Measurements from ENCODE around the gene THRA. TPM values are rescaled to one million over a fixed set of nuclear protein-coding genes. Genes with fewer than 3 reads are reported as not detected.

The THRA gene
- total RNA-seq, 1 experiment from 2014 or later, result 11.4 TPM

GRCh38 chr17:40097087-40097486 lies 34.3 kb downstream of the THRA start:
- no peak overlapping the region for H3K27ac ChIP-seq
- H3K36me3 ChIP-seq (ENCODE audit: low read depth), result peaks cover 14% of the 10 kb centered on the region
- no peak overlapping the region for H3K4me3 ChIP-seq
- no TSS peak for BruUV-seq (replicated peaks)
- TF ChIP-seq, protein P1, sequence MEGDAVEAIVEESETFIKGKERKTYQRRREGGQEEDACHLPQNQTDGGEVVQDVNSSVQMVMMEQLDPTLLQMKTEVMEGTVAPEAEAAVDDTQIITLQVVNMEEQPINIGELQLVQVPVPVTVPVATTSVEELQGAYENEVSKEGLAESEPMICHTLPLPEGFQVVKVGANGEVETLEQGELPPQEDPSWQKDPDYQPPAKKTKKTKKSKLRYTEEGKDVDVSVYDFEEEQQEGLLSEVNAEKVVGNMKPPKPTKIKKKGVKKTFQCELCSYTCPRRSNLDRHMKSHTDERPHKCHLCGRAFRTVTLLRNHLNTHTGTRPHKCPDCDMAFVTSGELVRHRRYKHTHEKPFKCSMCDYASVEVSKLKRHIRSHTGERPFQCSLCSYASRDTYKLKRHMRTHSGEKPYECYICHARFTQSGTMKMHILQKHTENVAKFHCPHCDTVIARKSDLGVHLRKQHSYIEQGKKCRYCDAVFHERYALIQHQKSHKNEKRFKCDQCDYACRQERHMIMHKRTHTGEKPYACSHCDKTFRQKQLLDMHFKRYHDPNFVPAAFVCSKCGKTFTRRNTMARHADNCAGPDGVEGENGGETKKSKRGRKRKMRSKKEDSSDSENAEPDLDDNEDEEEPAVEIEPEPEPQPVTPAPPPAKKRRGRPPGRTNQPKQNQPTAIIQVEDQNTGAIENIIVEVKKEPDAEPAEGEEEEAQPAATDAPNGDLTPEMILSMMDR (conservative IDR thresholded peaks at IDR 0.05), result no peak
- no peak for TF ChIP-seq EZH2 (IDR thresholded peaks at IDR 0.05; ENCODE audit: low read depth)
- H3K4me1 ChIP-seq (replicated peaks; ENCODE audit: insufficient read depth), result peaks cover 25% of the 10 kb centered on the region
- peaks cover 23% of the 10 kb centered on the region for H3K79me2 ChIP-seq (ENCODE audit: low read depth)
- intact Hi-C loops (cut with micrococcal nuclease; ENCODE audit: unreplicated experiment), result no loop called here
- H3F3A ChIP-seq (ENCODE audit: insufficient read depth, low read depth), result peaks cover 32% of the 10 kb centered on the region
- H3K4me2 ChIP-seq, result no peak overlapping the region
- DNase-seq, result no peak
- no peaks in the 10 kb centered on the region for H3K9me2 ChIP-seq (ENCODE audit: insufficient read depth)
- ChIA-PET POLR2A (ENCODE audit: unreplicated experiment) (no interaction called here), CTCF (no interaction called here)
- H3K27me3 ChIP-seq (ENCODE audit: insufficient read depth, low read depth), result no peaks in the 10 kb centered on the region
- H4K20me1 ChIP-seq (ENCODE audit: insufficient read depth), result no peaks in the 10 kb centered on the region
- no peaks in the 10 kb centered on the region for H3K9me3 ChIP-seq (ENCODE audit: insufficient read depth, low read depth)
- no peak overlapping the region for H2AFZ ChIP-seq

- Histone ChIP-seq H3K9me3 (ENCODE audit: insufficient read depth, low read depth) (no peaks in the 10 kb centered on the region), H4K20me1 (ENCODE audit: insufficient read depth) (no peaks in the 10 kb centered on the region), H3K4me3 (peak overlapping the region; percentile 55), H3K9me2 (ENCODE audit: insufficient read depth) (no peaks in the 10 kb centered on the region), H3K79me2 (ENCODE audit: low read depth) (peaks cover 23% of the 10 kb centered on the region), H3F3A (ENCODE audit: insufficient read depth, low read depth) (peaks cover 32% of the 10 kb centered on the region), H2AFZ (no peak overlapping the region; the same call in 1 of the 2 replicates), H3K4me2 (peak overlapping the region; percentile 94), H3K27ac (peak overlapping the region; percentile 81), H3K36me3 (ENCODE audit: low read depth) (peaks cover 14% of the 10 kb centered on the region), H3K4me1 (replicated peaks; ENCODE audit: insufficient read depth) (peaks cover 34% of the 10 kb centered on the region), H3K27me3 (ENCODE audit: insufficient read depth, low read depth) (no peaks in the 10 kb centered on the region)
- no peak for TF ChIP-seq EZH2 (IDR thresholded peaks at IDR 0.05; ENCODE audit: low read depth)
- TF ChIP-seq, protein P1 (conservative IDR thresholded peaks at IDR 0.05), result no peak
- ChIA-PET POLR2A (ENCODE audit: unreplicated experiment) (interaction anchor here (0.5 to 0.6 kb wide), 2 partner anchors 14 to 538 kb away, joined by 3 read pairs; no protein-coding TSS in a partner anchor), CTCF (no interaction called here)
- no peak for DNase-seq
- intact Hi-C loops (cut with micrococcal nuclease; ENCODE audit: unreplicated experiment), result no loop called here
- TSS peak; percentile 11 for BruUV-seq (replicated peaks)
Observed at GRCh38 chr17:40097931-40098845, 35.4 kb downstream of the THRA start.

DNA sequence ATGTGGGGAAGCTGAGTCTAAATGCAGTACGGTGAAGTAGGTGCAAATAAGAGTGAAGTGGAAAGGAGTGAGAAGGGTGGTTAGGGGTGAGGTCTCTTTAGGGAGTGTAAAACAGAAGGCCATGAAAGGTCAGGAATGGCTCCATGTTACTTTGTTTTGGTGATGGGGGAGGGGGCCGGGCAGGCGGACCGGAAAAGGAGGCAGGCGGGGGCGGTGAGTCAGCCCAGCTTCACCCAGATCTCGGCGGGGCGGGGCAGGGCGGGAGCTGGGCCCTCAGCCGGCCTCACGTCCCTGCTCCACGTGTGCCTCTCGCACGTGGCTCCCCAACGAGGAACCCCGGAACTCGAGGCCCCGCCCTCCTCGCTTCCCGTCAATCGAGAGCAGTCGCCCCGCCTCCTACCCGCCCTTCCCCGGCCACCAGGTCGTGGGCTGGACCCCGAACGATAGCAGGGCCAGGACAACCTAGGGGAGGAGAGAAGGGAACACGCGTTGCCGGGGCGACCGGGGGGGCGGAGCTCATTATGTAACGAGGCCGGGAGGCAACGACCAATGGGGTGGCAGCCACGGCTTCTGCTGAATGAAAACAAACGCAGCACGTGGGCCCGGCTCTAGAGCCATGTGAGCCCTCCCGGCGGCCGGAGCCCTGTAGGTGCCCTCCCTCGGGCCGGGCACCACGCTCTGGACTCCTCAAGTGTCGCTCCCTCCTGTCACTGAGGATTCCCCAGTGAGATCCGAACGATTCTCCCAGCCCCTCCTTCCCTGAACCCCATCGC lies 36.3 kb downstream of the THRA start:
- peak overlapping the region; percentile 81 for H3K27ac ChIP-seq
- H3K4me3 ChIP-seq, result peak overlapping the region; percentile 89
- CTCF ChIA-PET, result interaction anchor here (0.6 to 0.7 kb wide), 2 partner anchors 12 to 118 kb away, joined by 3 to 4 read pairs; partner anchors contain the start of gene PSMD3
- intact Hi-C loops (cut with micrococcal nuclease; ENCODE audit: unreplicated experiment), result no loop called here
- no peaks in the 10 kb centered on the region for H3K9me2 ChIP-seq (ENCODE audit: insufficient read depth)
- no TSS peak for BruUV-seq (replicated peaks)
- H3K9me3 ChIP-seq (ENCODE audit: insufficient read depth, low read depth), result no peaks in the 10 kb centered on the region
- peak; percentile 97 to 99 for DNase-seq
- H3K79me2 ChIP-seq (ENCODE audit: low read depth), result peaks cover 23% of the 10 kb centered on the region
- POLR2A ChIA-PET (ENCODE audit: unreplicated experiment), result interaction anchor here (0.6 to 0.7 kb wide), 6 partner anchors 13 to 92 kb away, joined by 3 to 8 read pairs (median 4); no protein-coding TSS in a partner anchor
- H3K4me2 ChIP-seq, result peak overlapping the region; percentile 94
- peaks cover 43% of the 10 kb centered on the region for H3K4me1 ChIP-seq (replicated peaks; ENCODE audit: insufficient read depth)
- H3K27me3 ChIP-seq (ENCODE audit: insufficient read depth, low read depth), result no peaks in the 10 kb centered on the region
- H4K20me1 ChIP-seq (ENCODE audit: insufficient read depth), result no peaks in the 10 kb centered on the region
- no peak for TF ChIP-seq EZH2 (IDR thresholded peaks at IDR 0.05; ENCODE audit: low read depth)
- TF ChIP-seq, protein P1 (conservative IDR thresholded peaks at IDR 0.05), result no peak
- H3K36me3 ChIP-seq (ENCODE audit: low read depth), result peaks cover 14% of the 10 kb centered on the region
- peak overlapping the region; percentile 85 for H2AFZ ChIP-seq
- peaks cover 32% of the 10 kb centered on the region for H3F3A ChIP-seq (ENCODE audit: insufficient read depth, low read depth)
